ENCODE measurements around the gene LDHB.

- TF ChIP-seq, protein P1, sequence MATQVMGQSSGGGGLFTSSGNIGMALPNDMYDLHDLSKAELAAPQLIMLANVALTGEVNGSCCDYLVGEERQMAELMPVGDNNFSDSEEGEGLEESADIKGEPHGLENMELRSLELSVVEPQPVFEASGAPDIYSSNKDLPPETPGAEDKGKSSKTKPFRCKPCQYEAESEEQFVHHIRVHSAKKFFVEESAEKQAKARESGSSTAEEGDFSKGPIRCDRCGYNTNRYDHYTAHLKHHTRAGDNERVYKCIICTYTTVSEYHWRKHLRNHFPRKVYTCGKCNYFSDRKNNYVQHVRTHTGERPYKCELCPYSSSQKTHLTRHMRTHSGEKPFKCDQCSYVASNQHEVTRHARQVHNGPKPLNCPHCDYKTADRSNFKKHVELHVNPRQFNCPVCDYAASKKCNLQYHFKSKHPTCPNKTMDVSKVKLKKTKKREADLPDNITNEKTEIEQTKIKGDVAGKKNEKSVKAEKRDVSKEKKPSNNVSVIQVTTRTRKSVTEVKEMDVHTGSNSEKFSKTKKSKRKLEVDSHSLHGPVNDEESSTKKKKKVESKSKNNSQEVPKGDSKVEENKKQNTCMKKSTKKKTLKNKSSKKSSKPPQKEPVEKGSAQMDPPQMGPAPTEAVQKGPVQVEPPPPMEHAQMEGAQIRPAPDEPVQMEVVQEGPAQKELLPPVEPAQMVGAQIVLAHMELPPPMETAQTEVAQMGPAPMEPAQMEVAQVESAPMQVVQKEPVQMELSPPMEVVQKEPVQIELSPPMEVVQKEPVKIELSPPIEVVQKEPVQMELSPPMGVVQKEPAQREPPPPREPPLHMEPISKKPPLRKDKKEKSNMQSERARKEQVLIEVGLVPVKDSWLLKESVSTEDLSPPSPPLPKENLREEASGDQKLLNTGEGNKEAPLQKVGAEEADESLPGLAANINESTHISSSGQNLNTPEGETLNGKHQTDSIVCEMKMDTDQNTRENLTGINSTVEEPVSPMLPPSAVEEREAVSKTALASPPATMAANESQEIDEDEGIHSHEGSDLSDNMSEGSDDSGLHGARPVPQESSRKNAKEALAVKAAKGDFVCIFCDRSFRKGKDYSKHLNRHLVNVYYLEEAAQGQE (IDR thresholded peaks at IDR 0.05; ENCODE audit: insufficient read depth in 1 of 2, low read depth in 2 of 2, low read length in 2 of 2): no peak
- no peak for TF ChIP-seq POLR2AphosphoS5 (IDR thresholded peaks at IDR 0.05; ENCODE audit: low read depth, low read length)
- no peak for TF ChIP-seq FOXP2 (optimal IDR thresholded peaks at IDR 0.05; ENCODE audit: borderline replicate concordance, extremely low read depth, extremely low read length, insufficient read depth)
- no peak for TF ChIP-seq TAF1 (IDR thresholded peaks at IDR 0.05; ENCODE audit: borderline replicate concordance, insufficient read depth, low read length)
- TF ChIP-seq SIN3A (IDR thresholded peaks at IDR 0.05; ENCODE audit: borderline replicate concordance, insufficient read depth, low read length): no peak
These were observed 6.6 kb downstream of the LDHB start for GRCh38 chr12:21650997-21651396.

Measured in PFSK-1 (cell line).